HCT116 (cell line): ENCODE measurements around the gene NT5C2.

Source experiments
- EZH2 ChIP-seq: fragments of 200-600 bp; sonication (generic); IDR thresholded peaks from 2 replicates; pipeline ENCODE4 v1.6.1; 2017; ENCODE audit warnings: antibody characterized with exemption, mixed run types
- EZH2phosphoT487 ChIP-seq: fragments of 200-600 bp; IDR thresholded peaks from 2 replicates; pipeline ENCODE4 v1.6.1; 2018; ENCODE audit warnings: antibody characterized with exemption, borderline replicate concordance
- JUND ChIP-seq: IDR thresholded peaks from 2 replicates; pipeline ENCODE4 v1.6.1; 2012
- POLR2A ChIP-seq: IDR thresholded peaks from 2 replicates; pipeline ENCODE4 v1.7.0; 2011; ENCODE audit warnings: borderline replicate concordance; ENCODE audit not compliant: insufficient read depth, insufficient read length; ENCODE audit errors: extremely low read depth
- POLR2AphosphoS5 ChIP-seq: IDR thresholded peaks from 2 replicates; pipeline ENCODE4 v1.6.1; 2011; ENCODE audit warnings: mild to moderate bottlenecking, low read depth, low read length, moderate library complexity
- RAD21 ChIP-seq: IDR thresholded peaks from 2 replicates; pipeline ENCODE4 v1.6.1; 2012; ENCODE audit warnings: low read depth, mild to moderate bottlenecking
- SIN3A ChIP-seq: IDR thresholded peaks from 2 replicates; pipeline ENCODE4 v1.6.1; 2012; ENCODE audit warnings: low read depth
- SP1 ChIP-seq: IDR thresholded peaks from 2 replicates; pipeline ENCODE4 v1.6.1; 2012; ENCODE audit warnings: low read depth
- TCF7L2 ChIP-seq: IDR thresholded peaks from 2 replicates; pipeline ENCODE4 v1.7.0; 2011; ENCODE audit warnings: borderline replicate concordance, inconsistent platforms; ENCODE audit not compliant: insufficient read depth, insufficient read length; ENCODE audit errors: extremely low read depth
- TF ChIP-seq, protein P1 (sequence below), 3 experiments: fragments of 200-600 bp in 1 of 3; sonication (generic) in 1 of 3; IDR thresholded peaks in 2 of 3; conservative IDR thresholded peaks in 1 of 3; 2 replicates each; pipeline ENCODE4 v1.5.1; 2012 to 2017; ENCODE audit warnings: low read depth in 2 of 3, low read length in 2 of 3, antibody characterized with exemption in 1 of 3, borderline replicate concordance in 1 of 3, control low read depth in 1 of 3, mild to moderate bottlenecking in 1 of 3, mixed read lengths in 1 of 3, mixed run types in 1 of 3, moderate library complexity in 1 of 3; ENCODE audit not compliant: insufficient read depth in 1 of 3
- TF ChIP-seq, protein P2 (sequence below): IDR thresholded peaks from 2 replicates; pipeline ENCODE4 v1.6.1; 2012; ENCODE audit warnings: low read depth
- TF ChIP-seq, protein P3 (sequence below): IDR thresholded peaks from 2 replicates; pipeline ENCODE4 v1.6.1; 2012

DNA sequence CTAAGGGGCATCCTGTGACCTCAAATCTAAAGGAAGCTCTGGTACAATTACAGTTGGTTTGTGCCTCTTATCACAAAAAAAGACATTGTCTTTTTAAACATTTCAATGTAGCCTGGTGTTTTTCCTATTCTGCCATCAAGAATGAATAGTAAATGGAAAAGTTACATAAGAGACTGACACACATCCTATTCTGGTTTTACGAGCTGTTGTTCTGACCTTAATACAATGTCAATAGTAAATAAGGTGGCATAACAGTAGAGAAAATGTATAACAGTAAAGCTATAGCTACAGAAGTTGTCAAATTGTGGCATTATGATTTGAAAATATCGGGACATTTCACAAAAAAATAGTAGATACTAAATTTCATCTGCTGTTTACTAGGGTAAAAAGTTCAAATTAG, 88.4 kb downstream of the NT5C2 start:
- TF ChIP-seq EZH2phosphoT487 (no peak), POLR2AphosphoS5 (no peak), SP1 (no peak), SIN3A (no peak), TCF7L2 (no peak), POLR2A (no peak), EZH2 (no peak), JUND (no peak), RAD21 (no peak)
- TF ChIP-seq, protein P1, sequence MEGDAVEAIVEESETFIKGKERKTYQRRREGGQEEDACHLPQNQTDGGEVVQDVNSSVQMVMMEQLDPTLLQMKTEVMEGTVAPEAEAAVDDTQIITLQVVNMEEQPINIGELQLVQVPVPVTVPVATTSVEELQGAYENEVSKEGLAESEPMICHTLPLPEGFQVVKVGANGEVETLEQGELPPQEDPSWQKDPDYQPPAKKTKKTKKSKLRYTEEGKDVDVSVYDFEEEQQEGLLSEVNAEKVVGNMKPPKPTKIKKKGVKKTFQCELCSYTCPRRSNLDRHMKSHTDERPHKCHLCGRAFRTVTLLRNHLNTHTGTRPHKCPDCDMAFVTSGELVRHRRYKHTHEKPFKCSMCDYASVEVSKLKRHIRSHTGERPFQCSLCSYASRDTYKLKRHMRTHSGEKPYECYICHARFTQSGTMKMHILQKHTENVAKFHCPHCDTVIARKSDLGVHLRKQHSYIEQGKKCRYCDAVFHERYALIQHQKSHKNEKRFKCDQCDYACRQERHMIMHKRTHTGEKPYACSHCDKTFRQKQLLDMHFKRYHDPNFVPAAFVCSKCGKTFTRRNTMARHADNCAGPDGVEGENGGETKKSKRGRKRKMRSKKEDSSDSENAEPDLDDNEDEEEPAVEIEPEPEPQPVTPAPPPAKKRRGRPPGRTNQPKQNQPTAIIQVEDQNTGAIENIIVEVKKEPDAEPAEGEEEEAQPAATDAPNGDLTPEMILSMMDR (IDR thresholded peaks at IDR 0.05 in 2 of 3, conservative IDR thresholded peaks at IDR 0.05 in 1 of 3; ENCODE audit: borderline replicate concordance in 1 of 3, insufficient read depth in 1 of 3, low read depth in 2 of 3, low read length in 2 of 3), result no peak
- TF ChIP-seq, protein P2, sequence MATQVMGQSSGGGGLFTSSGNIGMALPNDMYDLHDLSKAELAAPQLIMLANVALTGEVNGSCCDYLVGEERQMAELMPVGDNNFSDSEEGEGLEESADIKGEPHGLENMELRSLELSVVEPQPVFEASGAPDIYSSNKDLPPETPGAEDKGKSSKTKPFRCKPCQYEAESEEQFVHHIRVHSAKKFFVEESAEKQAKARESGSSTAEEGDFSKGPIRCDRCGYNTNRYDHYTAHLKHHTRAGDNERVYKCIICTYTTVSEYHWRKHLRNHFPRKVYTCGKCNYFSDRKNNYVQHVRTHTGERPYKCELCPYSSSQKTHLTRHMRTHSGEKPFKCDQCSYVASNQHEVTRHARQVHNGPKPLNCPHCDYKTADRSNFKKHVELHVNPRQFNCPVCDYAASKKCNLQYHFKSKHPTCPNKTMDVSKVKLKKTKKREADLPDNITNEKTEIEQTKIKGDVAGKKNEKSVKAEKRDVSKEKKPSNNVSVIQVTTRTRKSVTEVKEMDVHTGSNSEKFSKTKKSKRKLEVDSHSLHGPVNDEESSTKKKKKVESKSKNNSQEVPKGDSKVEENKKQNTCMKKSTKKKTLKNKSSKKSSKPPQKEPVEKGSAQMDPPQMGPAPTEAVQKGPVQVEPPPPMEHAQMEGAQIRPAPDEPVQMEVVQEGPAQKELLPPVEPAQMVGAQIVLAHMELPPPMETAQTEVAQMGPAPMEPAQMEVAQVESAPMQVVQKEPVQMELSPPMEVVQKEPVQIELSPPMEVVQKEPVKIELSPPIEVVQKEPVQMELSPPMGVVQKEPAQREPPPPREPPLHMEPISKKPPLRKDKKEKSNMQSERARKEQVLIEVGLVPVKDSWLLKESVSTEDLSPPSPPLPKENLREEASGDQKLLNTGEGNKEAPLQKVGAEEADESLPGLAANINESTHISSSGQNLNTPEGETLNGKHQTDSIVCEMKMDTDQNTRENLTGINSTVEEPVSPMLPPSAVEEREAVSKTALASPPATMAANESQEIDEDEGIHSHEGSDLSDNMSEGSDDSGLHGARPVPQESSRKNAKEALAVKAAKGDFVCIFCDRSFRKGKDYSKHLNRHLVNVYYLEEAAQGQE, result no peak
- TF ChIP-seq, protein P3, sequence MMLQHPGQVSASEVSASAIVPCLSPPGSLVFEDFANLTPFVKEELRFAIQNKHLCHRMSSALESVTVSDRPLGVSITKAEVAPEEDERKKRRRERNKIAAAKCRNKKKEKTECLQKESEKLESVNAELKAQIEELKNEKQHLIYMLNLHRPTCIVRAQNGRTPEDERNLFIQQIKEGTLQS, result no peak
